Activated CD8-positive, alpha-beta memory T cell treated with anti-CD3 and anti-CD28 coated beads, Interleukin-2, amount 10 ng/mL, durations not matched to agents 7 days and 5 days (primary cell): Measurements from ENCODE around the gene KNTC1. TPM values are rescaled to one million over a fixed set of nuclear protein-coding genes. Genes with fewer than 3 reads are reported as not detected.
"Not testable (repeated sequence)": the region's sequence is repeated elsewhere in the genome, so short reads cannot be mapped to it uniquely, and the experiment has no call there.

ENCODE experiments used
- ATAC-seq: fragments of 150-1000 bp; cut with Tn5 transposase; one replicate; pipeline ENCODE4 v1.10.0; 2021; ENCODE audit warnings: moderate library complexity
- CTCF ChIA-PET: fragments of 350-600 bp; sonication (Branson Sonifier 250); formaldehyde crosslinking; loops from one replicate; lab custom pipeline; 2021; ENCODE audit warnings: antibody characterized with exemption; lab: Charles Lee
- DNase-seq: peaks from one replicate; pipeline ENCODE4 v3.0.0-alpha.2; 2020
- H3K27ac Mint-ChIP-seq: one replicate; pipeline ENCODE4 v1.8.0; 2021; ENCODE audit warnings: mild to moderate bottlenecking, mixed read lengths
- H3K27me3 Mint-ChIP-seq: one replicate; pipeline ENCODE4 v1.8.0; 2021; ENCODE audit warnings: mixed read lengths
- H3K36me3 Mint-ChIP-seq: one replicate; pipeline ENCODE4 v1.8.0; 2021; ENCODE audit warnings: mild to moderate bottlenecking, mixed read lengths
- H3K4me1 Mint-ChIP-seq: one replicate; pipeline ENCODE4 v1.8.0; 2021; ENCODE audit warnings: mixed read lengths
- H3K4me3 Mint-ChIP-seq: one replicate; pipeline ENCODE4 v1.8.0; 2021; ENCODE audit warnings: mild to moderate bottlenecking, moderate library complexity, mixed read lengths
- H3K9me3 Mint-ChIP-seq: one replicate; pipeline ENCODE4 v1.8.0; 2022; ENCODE audit warnings: low read depth, mixed read lengths
- total RNA-seq, 2 experiments: library from RNA; stranded (reverse); gene quantifications; one replicate each; pipeline ENCODE4 v1.2.3, GENCODE V29; 2021

Gene KNTC1
- total RNA-seq, 2 experiments from 2014 or later = 129 to 200 TPM

DNA sequence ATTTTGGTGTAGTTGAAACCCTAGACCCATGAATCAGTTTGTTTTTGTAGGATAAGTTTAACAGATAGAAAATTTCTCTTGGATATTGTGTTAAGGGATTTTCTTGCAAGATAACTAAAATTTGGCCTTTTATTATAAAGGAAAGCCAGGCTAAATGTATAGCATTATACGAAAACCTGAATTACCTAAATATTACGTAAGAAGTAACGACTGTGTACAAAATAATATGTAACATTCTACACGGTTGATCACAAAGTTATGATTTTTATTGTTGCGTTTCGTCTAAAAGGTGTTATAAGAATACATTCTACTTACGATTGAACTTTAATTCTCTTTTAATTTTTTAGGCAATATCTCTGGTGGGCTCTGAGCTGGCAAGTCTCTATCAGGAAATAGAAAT lies 63.9 kb downstream of the KNTC1 start:
- DNase-seq (no peak), ATAC-seq (no peak)
- CTCF ChIA-PET = no interaction called here
- peaks cover 51% of the 10 kb centered on the region for H3K36me3 Mint-ChIP-seq
- no peaks in the 10 kb centered on the region for H3K9me3 Mint-ChIP-seq
- H3K4me1 Mint-ChIP-seq = peaks cover 22% of the 10 kb centered on the region
- H3K27me3 Mint-ChIP-seq = no peaks in the 10 kb centered on the region
- no peak overlapping the region for H3K4me3 Mint-ChIP-seq
- H3K27ac Mint-ChIP-seq = no peak overlapping the region

DNA sequence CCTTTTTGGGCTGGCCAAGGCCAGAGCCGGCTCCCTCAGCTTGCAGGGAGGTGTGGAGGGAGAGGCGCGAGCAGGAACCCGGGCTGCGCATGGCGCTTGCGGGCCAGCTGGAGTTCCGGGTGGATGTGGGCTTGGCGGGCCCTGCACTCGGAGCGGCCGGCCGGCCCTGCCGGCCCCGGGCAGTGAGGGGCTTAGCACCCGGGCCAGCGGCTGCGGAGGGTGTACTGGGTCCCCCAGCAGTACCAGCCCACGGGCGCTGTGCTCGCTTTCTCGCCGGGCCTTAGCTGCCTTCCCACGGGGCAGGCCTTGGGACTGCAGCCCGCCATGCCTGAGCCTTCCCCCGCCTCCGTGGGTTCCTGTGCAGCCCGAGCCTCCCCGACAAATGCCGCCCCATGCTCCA lies 64.9 kb downstream of the KNTC1 start:
- H3K27ac Mint-ChIP-seq, CTCF ChIA-PET, H3K27me3 Mint-ChIP-seq, H3K4me3 Mint-ChIP-seq, ATAC-seq, H3K9me3 Mint-ChIP-seq, DNase-seq: not testable (repeated sequence)
- Mint-ChIP-seq H3K36me3 (peaks cover 50% of the 10 kb centered on the region), H3K4me1 (peaks cover 22% of the 10 kb centered on the region)

DNA sequence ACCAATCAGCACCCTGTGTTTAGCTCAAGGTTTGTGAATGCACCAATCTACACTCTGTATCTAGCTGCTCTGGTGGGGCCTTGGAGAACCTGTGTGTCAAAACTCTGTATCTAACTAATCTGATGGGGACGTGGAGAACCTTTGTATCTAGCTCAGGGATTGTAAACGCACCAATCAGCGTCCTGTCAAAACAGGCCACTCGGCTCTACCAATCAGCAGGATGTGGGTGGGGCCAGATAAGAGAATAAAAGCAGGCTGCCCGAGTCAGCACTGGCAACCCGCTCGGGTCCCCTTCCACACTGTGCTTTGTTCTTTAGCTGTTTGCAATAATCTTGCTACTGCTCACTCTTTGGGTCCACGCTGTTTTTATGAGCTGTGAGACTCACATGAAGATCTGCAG lies 65.5 kb downstream of the KNTC1 start:
- Mint-ChIP-seq H3K36me3 (peaks cover 53% of the 10 kb centered on the region), H3K4me1 (peaks cover 22% of the 10 kb centered on the region)
- H3K9me3 Mint-ChIP-seq, H3K4me3 Mint-ChIP-seq, CTCF ChIA-PET, H3K27me3 Mint-ChIP-seq, H3K27ac Mint-ChIP-seq, ATAC-seq, DNase-seq: not testable (repeated sequence)

DNA sequence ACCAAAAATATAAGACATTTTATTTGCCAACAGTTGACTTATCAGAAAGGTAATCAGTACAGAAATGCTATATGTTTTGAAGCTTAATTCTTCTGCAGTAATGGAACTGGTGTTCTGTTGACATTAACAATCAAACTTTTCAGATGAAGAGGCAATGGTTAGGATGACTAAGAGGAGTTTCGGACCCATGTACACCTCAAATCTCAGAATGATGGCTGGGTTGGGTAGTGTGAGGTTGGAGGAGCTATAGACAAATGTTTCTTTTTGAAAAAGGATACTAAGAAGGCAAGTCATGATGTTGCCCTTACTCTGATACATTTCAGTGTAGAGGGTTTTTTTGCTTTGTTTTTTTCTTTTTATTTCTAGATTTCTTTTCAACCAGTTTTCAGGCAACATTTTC lies 66.9 kb downstream of the KNTC1 start:
- DNase-seq (no peak), ATAC-seq (peak; percentile 57)
- Mint-ChIP-seq H3K9me3 (no peaks in the 10 kb centered on the region), H3K36me3 (peaks cover 50% of the 10 kb centered on the region), H3K27me3 (no peaks in the 10 kb centered on the region), H3K27ac (peak overlapping the region; percentile 5), H3K4me1 (peaks cover 22% of the 10 kb centered on the region), H3K4me3 (no peak overlapping the region)
- CTCF ChIA-PET = interaction anchor here (0.9 to 1.2 kb wide), 3 partner anchors 11 to 158 kb away, joined by 3 read pairs; partner anchors contain the start of gene DENR

DNA sequence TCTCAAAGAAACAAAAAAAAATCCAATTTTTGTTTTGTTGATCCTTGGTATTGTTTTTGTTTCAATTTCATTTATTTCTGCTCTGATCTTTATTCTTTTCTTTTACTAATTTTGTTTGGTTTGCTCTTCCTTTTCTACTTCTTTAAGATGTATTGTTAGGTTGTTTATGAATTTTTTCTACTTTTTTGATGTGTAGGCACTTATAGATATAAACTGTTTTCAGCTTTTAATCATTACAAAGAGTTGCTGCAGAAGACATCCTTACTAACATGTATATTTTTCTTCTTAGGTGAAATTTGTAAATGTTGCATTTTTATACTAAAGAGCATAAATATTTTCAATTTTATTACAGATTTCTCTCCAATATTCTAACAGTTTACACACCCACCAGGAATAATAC lies 69.8 kb downstream of the KNTC1 start:
- Mint-ChIP-seq H3K9me3 (no peaks in the 10 kb centered on the region), H3K36me3 (peaks cover 45% of the 10 kb centered on the region), H3K4me3 (no peak overlapping the region), H3K27me3 (no peaks in the 10 kb centered on the region), H3K4me1 (peaks cover 22% of the 10 kb centered on the region), H3K27ac (no peak overlapping the region)
- no peak for DNase-seq
- CTCF ChIA-PET = interaction anchor here (1.2 kb wide), 1 partner anchor 77 kb away, joined by 3 read pairs; no protein-coding TSS in a partner anchor
- no peak for ATAC-seq

DNA sequence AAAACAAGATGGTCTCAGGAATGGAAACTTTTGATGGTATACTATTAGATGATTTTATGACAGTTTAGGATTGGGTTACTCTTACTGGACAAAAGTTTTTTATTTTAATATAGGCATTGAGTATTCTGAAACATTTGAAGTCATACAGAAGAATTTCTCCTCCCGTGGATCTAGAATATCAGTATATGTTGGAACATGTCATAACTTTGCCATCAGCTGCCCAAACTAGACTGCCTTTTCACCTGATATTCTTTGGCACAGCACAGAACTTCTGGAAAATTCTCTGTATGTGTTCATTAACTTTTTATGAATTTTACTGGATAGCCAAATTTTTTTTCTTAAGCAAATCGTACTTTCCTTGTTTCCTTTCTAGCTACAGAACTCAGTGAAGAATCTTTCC lies 75.4 kb downstream of the KNTC1 start:
- ATAC-seq = no peak
- CTCF ChIA-PET = no interaction called here
- no peak for DNase-seq
- Mint-ChIP-seq H3K27me3 (no peaks in the 10 kb centered on the region), H3K9me3 (no peaks in the 10 kb centered on the region), H3K27ac (no peak overlapping the region), H3K36me3 (peaks cover 50% of the 10 kb centered on the region), H3K4me1 (no peaks in the 10 kb centered on the region), H3K4me3 (no peak overlapping the region)

DNA sequence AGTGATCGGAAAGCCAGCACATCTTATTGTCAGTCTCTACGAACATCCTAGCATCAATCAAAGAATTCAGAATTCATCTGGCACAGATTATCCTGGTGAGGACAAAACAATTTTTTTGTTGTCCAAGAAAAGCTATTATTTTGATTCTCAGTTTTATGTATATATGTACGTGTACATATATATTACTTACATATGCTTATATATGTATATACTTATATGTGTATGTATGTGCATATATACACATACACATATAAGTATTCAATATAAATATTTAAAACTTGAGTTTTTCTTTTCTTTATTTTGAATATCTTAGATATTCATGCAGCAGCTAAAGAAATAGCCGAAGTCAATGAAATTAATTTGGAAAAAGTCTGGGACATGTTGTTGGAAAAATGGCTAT lies 77.9 kb downstream of the KNTC1 start:
- peaks cover 42% of the 10 kb centered on the region for H3K36me3 Mint-ChIP-seq
- no peak for ATAC-seq

DNA sequence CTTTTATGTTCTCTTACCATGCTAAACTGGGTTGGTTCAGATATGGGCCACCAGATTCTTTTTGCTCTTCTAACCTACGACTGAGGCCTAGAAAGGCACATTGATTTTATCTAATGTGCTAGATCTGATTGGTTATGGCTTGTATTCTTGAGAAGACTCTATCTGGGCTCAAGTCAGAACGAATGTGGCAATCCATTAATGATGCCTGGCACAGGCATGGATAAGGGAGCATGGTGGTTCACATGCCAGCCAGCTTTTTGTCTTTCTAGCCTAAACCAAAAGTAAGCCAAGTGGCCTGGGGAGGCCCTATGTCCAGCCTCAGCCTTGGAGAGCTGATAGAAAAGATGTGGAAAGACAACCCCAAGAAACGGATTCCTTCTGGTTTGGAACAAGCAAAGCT lies 82.7 kb downstream of the KNTC1 start:
- Mint-ChIP-seq H3K9me3 (no peaks in the 10 kb centered on the region), H3K27ac (no peak overlapping the region), H3K27me3 (no peaks in the 10 kb centered on the region), H3K4me3 (no peak overlapping the region), H3K36me3 (peaks cover 54% of the 10 kb centered on the region), H3K4me1 (no peaks in the 10 kb centered on the region)
- DNase-seq = no peak
- no peak for ATAC-seq
- CTCF ChIA-PET = interaction anchor here (1.1 kb wide), 1 partner anchor 53 kb away, joined by 4 read pairs; no protein-coding TSS in a partner anchor

More for the DNA sequence above, 77.9 kb downstream of the KNTC1 start:
- DNase-seq = no peak
- Mint-ChIP-seq H3K4me3 (no peak overlapping the region), H3K9me3 (no peaks in the 10 kb centered on the region), H3K27me3 (no peaks in the 10 kb centered on the region), H3K27ac (no peak overlapping the region), H3K4me1 (no peaks in the 10 kb centered on the region)
- CTCF ChIA-PET = no interaction called here

DNA sequence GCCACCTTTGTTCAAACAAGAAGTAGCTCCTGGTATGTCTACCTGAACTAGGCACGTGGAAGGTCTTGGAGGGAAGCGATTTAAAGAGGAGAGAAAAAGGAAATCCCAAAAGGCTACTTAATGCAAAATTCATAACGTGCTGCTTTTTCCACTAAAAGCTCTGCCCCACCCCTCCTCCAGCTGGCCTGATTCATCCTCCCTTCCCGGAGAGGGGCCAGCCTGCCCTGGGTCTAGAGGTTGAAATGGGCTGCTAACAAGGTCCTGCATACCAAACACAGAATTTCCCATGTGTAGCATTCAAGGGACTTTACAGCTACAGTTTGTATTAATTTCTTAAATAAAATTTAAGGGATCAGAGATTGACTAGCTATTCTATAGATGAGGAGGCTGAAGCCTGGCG lies 83.2 kb downstream of the KNTC1 start:
- H3K27me3 Mint-ChIP-seq = no peaks in the 10 kb centered on the region
- no peaks in the 10 kb centered on the region for H3K4me1 Mint-ChIP-seq
- H3K9me3 Mint-ChIP-seq = no peaks in the 10 kb centered on the region
- H3K4me3 Mint-ChIP-seq = no peak overlapping the region
- H3K36me3 Mint-ChIP-seq = peaks cover 56% of the 10 kb centered on the region
- DNase-seq (no peak), ATAC-seq (no peak)
- H3K27ac Mint-ChIP-seq = no peak overlapping the region
- CTCF ChIA-PET = interaction anchor here (0.6 to 1.1 kb wide), 2 partner anchors 54 to 63 kb away, joined by 4 read pairs; no protein-coding TSS in a partner anchor

DNA sequence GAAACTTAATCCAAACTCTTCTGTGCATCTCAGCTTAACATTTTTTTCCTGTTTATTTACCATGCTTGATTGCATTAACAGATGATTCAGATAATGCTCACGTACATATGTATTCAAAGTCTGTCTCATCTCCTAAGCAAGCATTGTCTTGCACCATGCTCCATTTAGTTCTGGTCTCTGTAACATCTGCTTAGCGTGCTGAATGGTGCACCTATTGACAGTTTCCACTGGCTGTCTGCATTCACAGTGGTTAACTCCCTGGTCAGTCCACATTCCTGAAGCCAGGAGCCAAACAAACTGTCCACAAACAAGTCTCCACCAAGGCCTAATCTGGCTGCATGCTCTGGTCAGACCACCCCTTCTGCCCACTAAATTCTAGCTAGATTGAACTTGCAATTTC lies 83.9 kb downstream of the KNTC1 start:
- Mint-ChIP-seq H3K4me3 (no peak overlapping the region), H3K4me1 (no peaks in the 10 kb centered on the region), H3K9me3 (no peaks in the 10 kb centered on the region), H3K27me3 (no peaks in the 10 kb centered on the region), H3K27ac (no peak overlapping the region), H3K36me3 (peaks cover 55% of the 10 kb centered on the region)
- CTCF ChIA-PET = interaction anchor here (0.6 to 1.1 kb wide), 2 partner anchors 55 to 62 kb away, joined by 4 read pairs; no protein-coding TSS in a partner anchor
- ATAC-seq (no peak), DNase-seq (no peak)

DNA sequence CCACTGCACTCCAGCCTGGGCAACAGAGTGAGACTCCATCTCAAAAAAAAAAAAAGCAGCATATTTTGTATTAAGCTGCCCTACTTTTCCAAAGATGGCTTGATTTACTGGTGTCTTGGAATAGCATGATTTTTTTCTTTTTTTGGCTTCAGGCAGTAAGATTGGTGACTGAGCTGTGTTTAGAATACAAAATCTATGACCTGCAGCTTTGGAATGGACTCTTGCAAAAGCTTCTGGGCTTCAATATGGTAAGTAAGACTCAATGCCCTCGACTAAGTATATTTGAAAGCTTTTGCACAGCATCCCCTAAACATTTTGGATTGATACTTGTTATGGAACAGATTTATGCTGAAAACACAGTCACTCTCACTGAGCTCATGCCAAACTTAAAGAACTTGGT lies 87.8 kb downstream of the KNTC1 start:
- CTCF ChIA-PET = no interaction called here
- Mint-ChIP-seq H3K27me3 (no peaks in the 10 kb centered on the region), H3K27ac (no peak overlapping the region), H3K4me1 (no peaks in the 10 kb centered on the region), H3K9me3 (no peaks in the 10 kb centered on the region), H3K36me3 (peaks cover 59% of the 10 kb centered on the region), H3K4me3 (no peak overlapping the region)
- ATAC-seq (no peak), DNase-seq (no peak)

DNA sequence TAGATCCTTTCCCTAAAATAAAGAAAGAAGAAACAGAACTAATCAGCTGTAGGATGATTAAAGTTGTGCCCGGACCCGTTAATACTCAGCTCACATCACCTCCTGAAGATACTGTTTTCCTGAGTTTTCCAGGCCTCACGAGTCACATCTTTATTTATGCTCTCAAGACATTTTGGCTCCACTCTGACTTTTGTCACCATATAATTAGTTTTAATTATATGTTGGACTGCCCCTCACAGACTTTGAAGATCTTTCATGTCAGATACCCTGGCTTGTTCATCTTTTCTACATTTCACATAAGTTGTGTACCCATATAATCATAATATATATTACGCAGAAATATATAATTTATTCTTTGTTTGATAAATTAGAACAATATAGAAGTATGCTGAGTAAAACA lies 88.7 kb downstream of the KNTC1 start:
- no peak overlapping the region for H3K27ac Mint-ChIP-seq
- peaks cover 61% of the 10 kb centered on the region for H3K36me3 Mint-ChIP-seq
- H3K4me1 Mint-ChIP-seq = no peaks in the 10 kb centered on the region
- H3K27me3 Mint-ChIP-seq = no peaks in the 10 kb centered on the region
- no peak overlapping the region for H3K4me3 Mint-ChIP-seq
- ATAC-seq (no peak), DNase-seq (no peak)
- no peaks in the 10 kb centered on the region for H3K9me3 Mint-ChIP-seq
- CTCF ChIA-PET = no interaction called here

DNA sequence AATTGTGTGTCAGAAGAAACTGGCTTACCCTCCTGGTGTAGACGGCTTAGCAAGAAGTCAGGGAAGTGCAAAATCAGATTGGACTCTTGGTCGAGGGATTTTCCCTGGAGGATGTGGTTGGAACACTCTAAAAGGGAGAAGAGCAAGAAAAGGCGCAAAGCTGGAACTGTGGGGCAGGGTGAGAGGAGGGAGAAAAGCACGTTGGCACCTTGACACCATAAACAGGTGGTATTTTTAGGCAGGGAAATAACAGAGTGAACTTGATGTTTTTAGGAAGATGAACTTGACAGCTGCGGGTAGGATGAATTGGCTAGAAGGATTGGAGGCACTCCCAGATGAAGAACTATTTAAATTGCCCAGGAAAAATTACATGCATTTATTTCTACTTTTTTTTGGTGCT lies 108.4 kb downstream of the KNTC1 start:
- CTCF ChIA-PET = no interaction called here
- no peak for DNase-seq
- Mint-ChIP-seq H3K4me1 (no peaks in the 10 kb centered on the region), H3K36me3 (peaks cover 15% of the 10 kb centered on the region), H3K27me3 (no peaks in the 10 kb centered on the region), H3K9me3 (no peaks in the 10 kb centered on the region), H3K27ac (no peak overlapping the region), H3K4me3 (no peak overlapping the region)
- no peak for ATAC-seq

DNA sequence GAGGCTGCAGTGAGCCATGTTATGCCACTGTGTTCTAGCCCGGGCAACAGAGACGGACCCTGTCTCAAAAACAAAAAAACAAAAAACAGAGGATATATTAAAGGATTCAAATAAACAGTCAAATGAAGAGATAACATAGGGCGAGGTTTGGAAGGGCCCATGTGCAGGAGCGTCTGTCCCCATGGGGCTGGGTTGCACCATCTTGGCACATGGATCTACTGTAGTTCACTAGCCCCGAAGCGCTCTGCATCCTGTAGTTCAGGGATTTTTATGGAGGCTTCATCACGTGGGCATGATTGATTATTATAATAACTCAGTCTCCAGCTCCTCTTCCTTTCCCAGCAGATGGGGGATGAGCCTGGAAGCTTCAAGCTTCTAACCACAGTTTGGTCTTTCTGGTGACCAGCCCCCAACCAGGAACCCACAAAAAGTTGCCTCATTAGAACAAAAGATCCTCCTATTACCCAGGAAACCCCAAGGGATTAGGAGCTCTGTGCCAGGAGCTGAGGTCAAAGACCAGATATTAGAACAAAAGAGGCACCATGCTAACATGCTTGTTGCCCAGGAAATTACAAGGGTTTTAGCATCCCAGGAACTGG lies 116.3 kb downstream of the KNTC1 start:
- no peak overlapping the region for H3K27ac Mint-ChIP-seq
- no peaks in the 10 kb centered on the region for H3K27me3 Mint-ChIP-seq
- no peak for DNase-seq
- H3K36me3 Mint-ChIP-seq = peaks cover 7% of the 10 kb centered on the region
- CTCF ChIA-PET = no interaction called here
- ATAC-seq = no peak
- H3K4me1 Mint-ChIP-seq = peaks cover 15% of the 10 kb centered on the region
- no peak overlapping the region for H3K4me3 Mint-ChIP-seq
- no peaks in the 10 kb centered on the region for H3K9me3 Mint-ChIP-seq
